GM19452 (cell line): ENCODE results near the gene TMEM47.

Source experiments
- ATAC-seq: cut with Tn5 transposase; IDR thresholded peaks from one replicate; pipeline ENCODE4 v1.9.1; 2021; ENCODE audit not compliant: unreplicated experiment

TMEM47 gene

GRCh38 chrX:34586346-34586911 is 70.7 kb downstream of the TMEM47 start:
- ATAC-seq: no peak

- no peak for ATAC-seq
Measured at GRCh38 chrX:34585561-34585960, 71.5 kb downstream of the TMEM47 start.

- no peak for ATAC-seq
Measured at GRCh38 chrX:34584781-34585180, 72.3 kb downstream of the TMEM47 start.

GRCh38 chrX:34580069-34580468 is 77.0 kb downstream of the TMEM47 start:
- ATAC-seq: no peak

- ATAC-seq: no peak
Measured at GRCh38 chrX:34578237-34578636, 78.8 kb downstream of the TMEM47 start.
